ENCODE measurements around the gene DNMT3A.

DNA sequence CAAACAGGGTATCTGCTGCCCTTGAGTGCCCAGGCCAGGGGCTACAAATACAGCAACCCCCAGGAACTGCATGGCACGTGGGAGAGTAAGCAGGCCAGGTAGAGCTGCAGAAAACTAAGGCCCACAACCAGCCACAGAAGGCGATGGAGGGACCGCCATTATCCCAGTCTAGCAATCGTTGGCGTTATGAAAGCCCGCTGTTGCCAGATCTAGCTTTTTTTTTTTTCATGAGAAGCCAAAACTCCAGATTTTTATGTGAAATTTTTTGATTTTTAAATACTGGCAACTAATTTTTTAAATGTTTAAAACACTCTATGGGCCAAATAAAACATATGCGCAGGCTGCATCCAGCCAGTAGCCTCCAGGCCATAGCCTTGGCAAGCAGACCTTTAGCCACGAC is 59.8 kb downstream of the DNMT3A start:
- TF ChIP-seq POLR2A (IDR thresholded peaks at IDR 0.05; ENCODE audit: low read depth, low read length) (no peak), POLR2AphosphoS5 (IDR thresholded peaks at IDR 0.05; ENCODE audit: low read depth, low read length) (no peak), TAF1 (IDR thresholded peaks at IDR 0.05; ENCODE audit: low read depth, low read length) (no peak)

Measured in GM12891 (cell line).